Tibial nerve (tissue), 4 donors: Measurements from ENCODE around the gene LGI2. TPM values are rescaled to one million over a fixed set of nuclear protein-coding genes. Genes with fewer than 3 reads are reported as not detected.

Source experiments
- DNase-seq, 2 donors: peaks; one replicate each; pipeline ENCODE4 v3.0.0-alpha.2; 2019; ENCODE audit warnings: low spot score in 2 of 2
- H3K27ac ChIP-seq, 4 donors: fragments of 200-600 bp; sonication (generic) in 3 of 4; one replicate each; pipeline ENCODE4 v1.5.1; 2017 to 2019; ENCODE audit warnings: mild to moderate bottlenecking in 1 of 4
- H3K27me3 ChIP-seq, 2 donors: fragments of 200-600 bp; sonication (generic) in 1 of 2; one replicate each; pipeline versions ENCODE4 v1.5.1 to v1.6.0; 2017 to 2019
- H3K36me3 ChIP-seq, 3 donors: fragments of 200-600 bp; sonication (generic); one replicate each; pipeline ENCODE4 v1.5.1; 2018 to 2019
- H3K4me1 ChIP-seq, 4 donors: fragments of 200-600 bp; sonication (generic) in 3 of 4; one replicate each; pipeline ENCODE4 v1.5.1; 2017 to 2019
- H3K4me3 ChIP-seq, 4 donors: fragments of 200-600 bp; sonication (generic) in 3 of 4; one replicate each; pipeline ENCODE4 v1.5.1; 2017 to 2019; ENCODE audit warnings: mild to moderate bottlenecking in 1 of 4, moderate library complexity in 1 of 4
- H3K9me3 ChIP-seq, 4 donors: fragments of 200-600 bp; sonication (generic) in 3 of 4; one replicate each; pipeline ENCODE4 v1.5.1; 2017 to 2019
- CTCF ChIP-seq, 5 experiments: fragments of 200-600 bp in 3 of 5; fragments of 450-650 bp in 2 of 5; sonication (generic) in 3 of 5; IDR thresholded peaks; one replicate each; pipeline ENCODE4 v1.5.1; 2016 to 2019; ENCODE audit warnings: antibody characterized with exemption in 5 of 5, mild to moderate bottlenecking in 3 of 5, moderate library complexity in 2 of 5
- EP300 ChIP-seq, 2 donors: sonication (generic); formaldehyde crosslinking; IDR thresholded peaks; one replicate each; pipeline ENCODE4 v1.6.1; 2017; ENCODE audit warnings: antibody characterized with exemption in 2 of 2, mild to moderate bottlenecking in 1 of 2
- POLR2A ChIP-seq, 2 donors: fragments of 450-650 bp; IDR thresholded peaks; one replicate each; pipeline ENCODE4 v1.6.1; 2017; ENCODE audit warnings: antibody characterized with exemption in 2 of 2, mild to moderate bottlenecking in 2 of 2, moderate library complexity in 2 of 2
- WGBS, 2 donors: methylation state at CpG; one replicate each; pipeline ENCODE4 v1.1.5; 2018; 5-methylcytosine and 5-hydroxymethylcytosine counted together
- total RNA-seq, 4 donors: library from RNA; depleted of rRNA; stranded (reverse); fragments of >200 nt; gene quantifications; one replicate each; pipeline ENCODE4 v1.1.0, GENCODE V29; 2016

The LGI2 gene
- total RNA-seq, 4 donors from 2014 or later, result 4.8 to 25.7 (median 23.2) TPM

DNA sequence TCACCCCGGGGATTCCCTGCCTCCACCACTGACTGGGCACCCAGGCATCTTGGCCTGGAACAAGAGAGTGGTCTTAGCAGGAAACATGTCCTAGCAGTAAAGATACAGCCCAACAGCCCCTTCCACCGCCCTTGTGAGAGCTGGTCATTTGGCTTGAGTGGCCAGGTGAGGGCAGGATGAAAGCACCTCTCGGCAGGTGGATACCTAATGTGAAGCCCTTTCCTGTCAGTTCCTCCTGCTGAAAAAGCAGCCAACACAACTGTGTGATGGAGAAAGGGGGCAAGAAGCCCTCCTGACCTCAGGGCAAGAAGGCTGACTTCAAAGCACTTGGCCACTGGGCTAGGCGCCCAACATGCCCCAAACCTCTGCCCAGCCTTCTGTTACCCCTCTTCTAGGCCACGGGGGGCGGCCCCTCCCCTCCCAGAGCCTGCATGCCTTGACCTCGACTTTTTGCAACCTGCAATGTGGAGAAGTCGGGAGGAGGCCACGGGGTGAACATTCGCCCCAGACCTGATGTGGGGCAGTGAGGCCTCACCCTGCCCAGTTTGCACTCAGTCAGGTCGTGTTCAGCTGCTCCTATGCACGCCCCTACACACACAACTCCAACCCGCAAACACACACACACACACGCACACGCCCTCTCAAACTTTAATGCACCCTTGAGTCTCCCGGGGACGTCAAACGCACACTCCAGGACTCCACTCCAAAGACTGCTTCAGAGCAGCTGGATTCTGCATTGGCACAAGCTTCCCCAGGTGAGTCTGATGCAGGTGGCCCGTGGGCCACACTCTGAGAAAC, 1.1 kb downstream of the LGI2 start:
- peaks cover 0 to 5% of the 10 kb centered on the region in 2 donors for H3K27me3 ChIP-seq
- 30 to 41% methylated on average over 17 to 19 of the region's 19 CpGs for WGBS, 2 donors

DNA sequence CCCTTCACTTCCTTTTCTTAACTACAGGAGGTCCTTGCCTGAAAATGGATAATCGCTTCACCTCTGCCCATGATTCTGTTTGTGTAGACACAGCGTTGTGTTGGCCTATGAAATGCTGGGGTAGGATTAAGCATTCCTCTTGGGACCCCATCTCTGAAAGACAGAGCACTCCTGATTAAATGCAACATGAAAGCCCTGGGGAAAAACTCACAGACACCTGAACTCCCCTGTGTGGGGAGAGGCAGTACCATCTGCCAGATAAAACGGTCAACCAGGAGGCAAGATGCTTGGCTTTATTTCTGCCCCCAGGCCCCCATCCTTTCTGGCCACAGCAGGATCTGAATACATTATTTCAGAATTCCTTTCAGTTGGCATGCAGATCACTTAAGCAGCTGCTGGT, 1.9 kb downstream of the LGI2 start:
- Histone ChIP-seq H3K27me3 (peaks cover 0 to 5% of the 10 kb centered on the region in 2 donors), H3K9me3 (no peaks in the 10 kb centered on the region), H3K27ac (peak overlapping the region in 1 of 4 donors; percentile 83), H3K36me3 (peaks cover 0 to 7% (median 0%) of the 10 kb centered on the region in 3 donors), H3K4me1 (peaks cover 0 to 21% (median 7%) of the 10 kb centered on the region in 4 donors), H3K4me3 (peak overlapping the region in 1 of 4 donors; percentile 68)
- TF ChIP-seq EP300 (IDR thresholded peaks at IDR 0.05), result no peak
- TF ChIP-seq CTCF (IDR thresholded peaks at IDR 0.05), result no peak
- no peak for TF ChIP-seq POLR2A (IDR thresholded peaks at IDR 0.05)
- DNase-seq, result no peak
- 85 to 86% methylated on average over 3 of the region's 3 CpGs for WGBS, 2 donors

More for the DNA sequence above, 1.1 kb downstream of the LGI2 start:
- Histone ChIP-seq H3K4me1 (peaks cover 0 to 21% (median 7%) of the 10 kb centered on the region in 4 donors), H3K4me3 (peak overlapping the region; percentile 42 to 68 (median 52)), H3K9me3 (no peaks in the 10 kb centered on the region), H3K27ac (peak overlapping the region in 2 of 4 donors; percentile 58 to 83), H3K36me3 (no peaks in the 10 kb centered on the region)
- TF ChIP-seq CTCF (IDR thresholded peaks at IDR 0.05) (no peak), EP300 (IDR thresholded peaks at IDR 0.05) (no peak), POLR2A (IDR thresholded peaks at IDR 0.05) (no peak)
- no peak for DNase-seq

DNA sequence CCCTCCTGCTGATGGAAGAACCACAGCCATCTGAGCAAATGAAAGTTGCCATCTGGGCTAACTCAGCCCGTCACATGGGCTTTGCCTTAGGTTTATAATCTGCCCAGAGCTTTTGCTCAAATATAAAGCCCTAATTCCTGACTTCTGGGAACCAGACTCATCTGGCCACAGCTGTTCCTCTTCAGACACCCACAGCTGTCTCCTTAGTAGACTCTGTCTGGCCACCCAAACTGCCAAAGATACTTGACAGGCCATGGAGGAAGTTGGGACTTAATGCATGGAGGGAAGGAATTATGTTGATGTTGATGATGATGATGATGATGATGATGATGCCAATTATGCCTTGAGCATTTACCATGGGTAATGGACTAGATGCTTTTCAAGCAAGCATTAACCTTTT, 8.0 kb downstream of the LGI2 start:
- H3K4me3 ChIP-seq, result no peak overlapping the region
- no peaks in the 10 kb centered on the region for H3K4me1 ChIP-seq
- no peaks in the 10 kb centered on the region for H3K9me3 ChIP-seq
- DNase-seq, result no peak
- no peaks in the 10 kb centered on the region for H3K27me3 ChIP-seq
- peaks cover 0 to 12% (median 0%) of the 10 kb centered on the region in 3 donors for H3K36me3 ChIP-seq
- H3K27ac ChIP-seq, result no peak overlapping the region
- TF ChIP-seq EP300 (IDR thresholded peaks at IDR 0.05), result no peak
- WGBS, 2 donors, result 81 to 94% methylated on average over 1 of the region's 1 CpG

DNA sequence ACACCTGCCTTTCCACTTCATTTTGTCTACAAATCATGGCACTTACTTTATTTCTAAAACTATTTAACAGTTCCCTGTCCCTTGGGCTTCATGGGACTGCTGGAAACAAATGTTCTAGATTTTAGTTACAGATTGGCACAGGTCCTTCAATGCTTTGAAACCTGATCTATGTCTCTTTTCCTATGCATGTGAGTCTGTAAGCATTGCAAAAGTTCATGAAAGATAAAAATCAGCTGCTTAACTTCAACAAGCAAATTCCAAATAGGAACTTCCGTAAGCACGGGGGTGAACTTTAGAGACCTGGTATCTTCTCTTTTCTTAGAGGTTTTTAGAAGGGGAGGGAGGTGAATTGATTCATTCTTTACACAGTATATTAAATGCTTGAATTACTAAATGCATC, 9.5 kb downstream of the LGI2 start:
- Histone ChIP-seq H3K4me1 (no peaks in the 10 kb centered on the region), H3K27ac (no peak overlapping the region)

GRCh38 chr4:25020236-25020635, 10.5 kb downstream of the LGI2 start:
- 71 to 80% methylated on average over 5 of the region's 5 CpGs for WGBS, 2 donors
- peaks cover 0 to 12% (median 0%) of the 10 kb centered on the region in 3 donors for H3K36me3 ChIP-seq
- H3K4me3 ChIP-seq, result no peak overlapping the region
- no peaks in the 10 kb centered on the region for H3K27me3 ChIP-seq
- DNase-seq, result no peak
- H3K27ac ChIP-seq, result no peak overlapping the region
- no peaks in the 10 kb centered on the region for H3K9me3 ChIP-seq
- TF ChIP-seq EP300 (IDR thresholded peaks at IDR 0.05) (no peak), POLR2A (IDR thresholded peaks at IDR 0.05) (no peak), CTCF (IDR thresholded peaks at IDR 0.05) (no peak)
- H3K4me1 ChIP-seq, result peaks cover 0 to 3% (median 0%) of the 10 kb centered on the region in 4 donors

More for the DNA sequence above, 9.5 kb downstream of the LGI2 start:
- Histone ChIP-seq H3K36me3 (peaks cover 0 to 12% (median 0%) of the 10 kb centered on the region in 3 donors), H3K27me3 (no peaks in the 10 kb centered on the region), H3K4me3 (no peak overlapping the region), H3K9me3 (no peaks in the 10 kb centered on the region)
- 77 to 86% methylated on average over 2 of the region's 2 CpGs for WGBS, 2 donors
- no peak for TF ChIP-seq EP300 (IDR thresholded peaks at IDR 0.05)
- TF ChIP-seq POLR2A (IDR thresholded peaks at IDR 0.05), result no peak
- DNase-seq, result no peak

DNA sequence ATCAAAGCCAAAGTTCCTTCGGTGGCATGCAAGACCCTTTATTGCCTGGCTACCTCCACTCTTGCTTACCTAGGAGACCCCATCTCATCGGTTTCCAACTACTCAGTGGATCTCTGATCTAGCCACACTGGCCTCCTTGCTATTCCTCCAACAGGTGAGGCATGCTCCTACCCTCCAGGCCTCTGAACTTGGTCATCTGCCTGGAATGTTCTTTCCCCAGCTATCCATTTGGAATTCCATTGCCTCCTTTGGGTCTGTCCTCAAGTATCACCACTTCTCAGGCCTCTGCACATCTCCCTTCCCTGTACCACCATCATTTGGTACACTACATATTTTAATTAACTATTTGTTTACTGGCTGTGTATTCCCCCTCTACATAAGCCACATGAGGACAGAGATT, 11.2 kb downstream of the LGI2 start:
- TF ChIP-seq EP300 (IDR thresholded peaks at IDR 0.05) (no peak), CTCF (IDR thresholded peaks at IDR 0.05) (no peak), POLR2A (IDR thresholded peaks at IDR 0.05) (no peak)
- DNase-seq, result no peak
- Histone ChIP-seq H3K9me3 (no peaks in the 10 kb centered on the region), H3K27me3 (no peaks in the 10 kb centered on the region), H3K4me1 (peaks cover 0 to 9% (median 3%) of the 10 kb centered on the region in 4 donors), H3K27ac (no peak overlapping the region), H3K4me3 (no peak overlapping the region), H3K36me3 (peaks cover 0 to 12% (median 0%) of the 10 kb centered on the region in 3 donors)
- 93 to 96% methylated on average over 2 of the region's 2 CpGs for WGBS, 2 donors
